GM18526 (cell line): ENCODE measurements around the gene HLCS.

ENCODE experiments used
- POLR2A ChIP-seq: IDR thresholded peaks from 3 replicates; pipeline ENCODE4 v1.6.1; 2011; ENCODE audit not compliant: insufficient read length; ENCODE audit errors: extremely low read depth

HLCS gene

DNA sequence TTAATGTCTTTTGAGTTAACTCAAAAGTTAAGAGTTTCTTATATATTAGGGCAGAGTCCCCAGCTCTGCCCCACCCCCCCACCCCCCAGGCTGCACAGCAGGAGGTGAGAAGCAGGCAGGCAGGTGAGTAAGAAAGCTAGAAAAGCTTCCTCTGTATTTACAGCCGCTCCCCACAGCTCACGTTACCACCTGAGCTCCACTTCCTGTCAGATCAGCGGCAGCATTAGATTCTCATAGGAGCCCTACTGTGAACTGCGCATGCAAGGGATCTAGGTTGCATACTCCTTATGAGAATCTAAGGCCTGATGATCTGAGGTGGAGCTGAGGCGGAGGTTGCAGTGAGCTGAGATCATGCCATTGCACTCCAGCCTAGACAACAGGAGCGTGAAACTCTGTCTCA is 185.6 kb downstream of the HLCS start:
- TF ChIP-seq POLR2A, result no peak

DNA sequence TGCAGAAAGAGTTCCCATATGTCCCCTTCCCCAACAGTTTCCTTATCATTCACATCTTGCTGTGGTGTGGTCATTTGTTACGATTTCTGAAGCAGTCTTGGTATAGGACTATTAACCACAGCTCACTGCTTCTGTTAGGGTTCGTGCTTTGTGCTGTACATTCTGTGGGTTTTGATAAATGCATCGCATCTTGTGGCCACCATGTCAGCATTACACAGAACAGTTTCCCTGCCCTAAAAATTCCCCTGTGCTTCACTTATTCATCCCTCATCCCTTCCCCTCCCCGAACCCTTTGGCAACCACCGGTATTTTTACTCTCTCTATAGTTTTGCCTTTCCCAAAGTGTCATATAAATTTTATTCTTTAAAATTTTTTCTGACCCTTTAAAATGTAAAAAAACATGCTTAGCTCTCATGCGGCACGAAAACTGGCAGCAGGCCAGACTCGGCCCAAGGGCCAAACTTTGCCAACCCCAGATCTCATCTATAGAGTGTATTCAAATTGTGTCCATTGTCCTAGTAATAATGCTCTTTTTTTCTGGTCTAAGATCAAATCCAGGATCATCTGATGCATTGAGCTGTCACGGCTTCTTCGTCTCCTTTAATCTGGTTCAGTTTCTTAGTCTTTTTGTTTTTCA is 189.4 kb downstream of the HLCS start:
- no peak for TF ChIP-seq POLR2A

DNA sequence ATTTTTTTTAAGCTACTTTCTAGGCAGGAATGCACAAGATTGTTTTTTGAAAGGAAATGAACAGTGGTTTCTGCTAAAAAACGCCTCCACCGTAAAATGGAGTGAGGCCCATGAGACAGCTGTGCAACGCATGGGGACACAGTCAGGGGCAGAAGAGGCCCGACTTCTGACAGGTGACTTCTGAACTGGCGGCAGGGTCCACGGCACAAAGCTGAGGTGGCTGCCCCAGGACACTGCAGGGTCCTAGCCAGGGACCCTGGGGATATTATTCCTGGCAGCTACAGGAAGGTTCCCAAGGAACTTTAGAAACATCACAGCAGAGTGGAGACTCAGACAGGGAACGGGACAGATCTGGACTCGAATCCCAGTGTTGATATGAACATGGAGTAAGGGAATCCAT is 192.5 kb downstream of the HLCS start:
- TF ChIP-seq POLR2A, result no peak

- TF ChIP-seq POLR2A, result no peak
Measured at GRCh38 chr21:36773117-36773516, 193.4 kb downstream of the HLCS start.

DNA sequence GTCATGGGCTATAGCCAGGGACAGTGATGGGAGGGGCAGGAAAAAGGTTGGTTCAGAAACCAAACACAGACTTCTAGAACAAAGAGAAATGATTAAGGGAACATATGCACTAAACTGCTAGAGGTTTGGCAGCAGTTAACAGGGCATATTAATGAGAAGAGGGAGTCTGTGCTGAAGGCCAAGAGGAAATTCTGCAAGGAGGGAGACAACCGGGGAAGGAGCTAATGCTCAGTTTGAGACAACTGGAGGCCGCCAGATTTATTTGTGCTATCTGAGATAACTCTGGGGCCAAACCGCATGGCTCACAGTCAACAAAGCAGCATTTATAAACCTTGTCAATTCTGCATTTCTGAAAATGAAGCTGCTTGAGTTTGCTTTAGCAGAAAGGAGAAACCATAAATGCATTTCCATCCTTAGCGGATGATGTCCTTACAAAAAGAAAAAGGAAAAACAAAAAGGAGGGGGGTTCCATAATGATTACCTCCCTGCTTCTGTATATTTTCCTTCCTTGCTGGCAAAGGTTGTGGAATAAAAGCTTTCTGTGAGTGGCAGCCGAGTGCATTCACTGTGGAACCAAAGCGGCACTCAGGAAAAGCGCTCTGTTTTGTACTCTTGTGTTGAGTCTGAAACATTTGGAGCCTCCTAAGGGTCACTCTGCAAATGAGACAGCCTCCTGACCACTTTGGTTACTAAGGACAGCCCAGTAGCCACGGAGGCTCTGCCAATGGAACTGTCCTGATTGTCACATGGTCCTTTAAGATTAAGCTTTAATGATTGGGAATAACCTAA is 197.2 kb downstream of the HLCS start:
- TF ChIP-seq POLR2A, result no peak

DNA sequence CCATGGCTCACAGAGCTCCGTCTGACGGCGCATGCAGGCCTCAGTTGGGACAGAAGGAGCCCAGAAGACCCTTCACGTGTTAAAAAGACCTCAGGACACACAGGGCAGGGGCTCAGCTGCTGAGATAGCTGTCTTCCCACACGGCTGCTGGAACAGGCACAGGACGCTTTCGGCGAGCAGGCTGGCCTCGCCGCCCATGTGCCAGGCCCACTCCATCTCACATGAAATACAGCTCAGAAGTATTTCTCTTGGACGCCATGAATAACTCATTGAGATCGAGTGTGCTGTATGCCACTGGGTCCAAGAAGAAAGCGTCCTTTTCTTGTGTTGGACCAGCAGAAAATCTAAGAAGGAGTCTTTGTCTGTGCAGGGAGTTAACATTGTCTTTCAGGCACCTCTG is 198.0 kb downstream of the HLCS start:
- TF ChIP-seq POLR2A, result no peak

- TF ChIP-seq POLR2A, result no peak
Measured at GRCh38 chr21:36767096-36767495, 199.4 kb downstream of the HLCS start.

GRCh38 chr21:36766511-36766910 is 200.0 kb downstream of the HLCS start:
- no peak for TF ChIP-seq POLR2A

- TF ChIP-seq POLR2A, result no peak
Measured at GRCh38 chr21:36765229-36765628, 201.2 kb downstream of the HLCS start.

GRCh38 chr21:36763305-36763704 is 203.2 kb downstream of the HLCS start:
- TF ChIP-seq POLR2A, result no peak

- no peak for TF ChIP-seq POLR2A
Measured at GRCh38 chr21:36762642-36763041, 203.8 kb downstream of the HLCS start.

GRCh38 chr21:36761685-36762084 is 204.8 kb downstream of the HLCS start:
- no peak for TF ChIP-seq POLR2A

GRCh38 chr21:36759348-36760083 is 207.0 kb downstream of the HLCS start:
- TF ChIP-seq POLR2A, result no peak

GRCh38 chr21:36757196-36757595 is 209.3 kb downstream of the HLCS start:
- TF ChIP-seq POLR2A, result no peak

DNA sequence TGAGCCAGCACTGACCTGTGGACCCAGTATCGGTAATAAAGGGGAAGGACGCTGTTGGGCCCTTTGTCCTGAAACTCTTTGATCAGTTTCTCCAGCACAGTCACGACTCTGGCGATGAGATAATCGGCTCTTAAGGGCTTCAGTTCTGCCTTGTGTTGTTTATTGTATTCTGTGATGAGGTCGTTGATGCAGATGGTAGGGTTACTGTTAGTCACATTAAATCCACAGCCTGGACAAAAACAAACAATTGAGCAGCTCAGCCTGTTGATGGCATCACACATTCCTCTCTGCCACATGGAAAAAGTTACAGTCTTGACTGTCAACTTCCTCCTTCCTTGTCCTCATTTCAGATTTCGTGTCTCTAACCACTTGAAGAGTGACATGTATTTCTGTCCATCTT is 209.9 kb downstream of the HLCS start:
- TF ChIP-seq POLR2A, result no peak
